ENCODE measurements around the gene DEUP1. TPM values are rescaled to one million over a fixed set of nuclear protein-coding genes. Genes with fewer than 3 reads are reported as not detected.
"Not testable (repeated sequence)": the region's sequence is repeated elsewhere in the genome, so short reads cannot be mapped to it uniquely, and the experiment has no call there.

The DEUP1 gene
- polyA plus RNA-seq, 2 donors, result not detected

DNA sequence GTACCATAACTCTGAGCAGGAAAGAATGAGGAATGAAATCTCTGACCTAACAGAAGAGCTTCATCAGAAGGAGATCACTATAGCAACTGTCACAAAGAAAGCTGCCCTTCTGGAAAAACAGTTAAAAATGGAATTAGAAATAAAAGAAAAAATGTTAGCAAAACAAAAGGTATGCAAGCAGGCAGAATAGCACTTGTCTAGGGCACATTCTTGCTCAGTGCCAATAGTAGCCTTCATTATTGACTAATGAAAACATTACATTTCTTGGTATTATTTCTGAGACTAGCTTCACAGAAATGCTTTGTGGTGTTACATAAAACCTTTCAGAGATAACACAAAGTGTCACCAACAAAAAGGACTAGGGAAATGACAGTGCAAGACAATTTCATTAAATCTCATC lies 63.9 kb downstream of the DEUP1 start:
- H3K36me3 ChIP-seq (ENCODE audit: control insufficient read depth in 2 of 2, insufficient read depth in 2 of 2, low read length in 1 of 2), result no peaks in the 10 kb centered on the region
- H3K4me1 ChIP-seq (ENCODE audit: control insufficient read depth in 2 of 2, insufficient read depth in 2 of 2, low read length in 1 of 2), result no peaks in the 10 kb centered on the region
- no peak overlapping the region for H3K4me3 ChIP-seq (ENCODE audit: low read depth in 1 of 2, low read length in 2 of 2)
- H3K27me3 ChIP-seq (ENCODE audit: control insufficient read depth in 1 of 2, insufficient read depth in 2 of 2, low read length in 2 of 2), result no peaks in the 10 kb centered on the region
- H3K9me3 ChIP-seq (ENCODE audit: control insufficient read depth in 2 of 2, insufficient read depth in 1 of 2, low read depth in 1 of 2, low read length in 1 of 2), result no peaks in the 10 kb centered on the region
- H3K27ac ChIP-seq (ENCODE audit: low read depth in 2 of 2, low read length in 1 of 2), result no peak overlapping the region

DNA sequence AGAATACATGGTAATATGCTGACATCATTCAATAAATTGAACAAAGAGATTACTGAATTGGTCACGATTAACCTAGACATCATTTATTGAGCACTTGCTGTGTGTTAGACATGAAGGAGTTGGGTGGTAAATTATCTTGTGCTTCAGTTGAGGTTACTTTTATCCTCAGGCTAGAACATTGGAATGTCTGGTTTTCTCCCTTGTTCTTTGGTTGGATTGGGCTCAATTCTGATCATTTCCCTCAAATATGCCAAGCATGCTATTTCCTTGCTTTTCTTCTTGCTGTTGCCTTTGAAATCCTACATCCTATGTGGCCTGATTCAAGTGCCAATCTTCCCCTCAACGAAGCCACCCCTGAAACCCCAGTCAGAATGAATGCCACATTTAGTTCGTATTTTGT lies 65.8 kb downstream of the DEUP1 start:
- no peak overlapping the region for H3K27ac ChIP-seq (ENCODE audit: low read depth in 2 of 2, low read length in 1 of 2)
- no peak overlapping the region for H3K4me3 ChIP-seq (ENCODE audit: low read depth in 1 of 2, low read length in 2 of 2)
- H3K36me3 ChIP-seq (ENCODE audit: control insufficient read depth in 2 of 2, insufficient read depth in 2 of 2, low read length in 1 of 2), result no peaks in the 10 kb centered on the region
- H3K9me3 ChIP-seq (ENCODE audit: control insufficient read depth in 2 of 2, insufficient read depth in 1 of 2, low read depth in 1 of 2, low read length in 1 of 2), result no peaks in the 10 kb centered on the region
- H3K4me1 ChIP-seq (ENCODE audit: control insufficient read depth in 2 of 2, insufficient read depth in 2 of 2, low read length in 1 of 2), result no peaks in the 10 kb centered on the region
- 63 to 73% methylated on average over 3 of the region's 3 CpGs for WGBS, 2 donors
- no peaks in the 10 kb centered on the region for H3K27me3 ChIP-seq (ENCODE audit: control insufficient read depth in 1 of 2, insufficient read depth in 2 of 2, low read length in 2 of 2)

DNA sequence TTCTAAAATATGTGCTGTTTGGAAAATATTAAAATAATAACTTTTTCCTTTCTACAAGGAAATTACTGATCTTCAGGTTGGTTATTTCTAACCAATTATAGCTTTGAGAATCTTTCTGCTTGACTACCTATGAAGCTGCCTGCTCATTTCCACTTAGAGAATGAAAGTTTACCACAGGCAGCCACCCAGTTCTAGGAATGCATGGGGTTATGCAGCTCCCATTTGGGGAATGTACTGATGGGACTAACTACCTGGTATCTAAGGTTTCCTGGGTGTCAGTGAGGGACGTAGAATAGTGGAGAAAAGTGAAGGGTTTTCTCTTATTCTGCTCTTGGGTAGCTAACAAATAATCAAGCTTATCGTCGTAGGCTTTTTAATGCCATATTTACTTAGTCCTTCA lies 73.4 kb downstream of the DEUP1 start:
- no peak overlapping the region for H3K4me3 ChIP-seq (ENCODE audit: low read depth in 1 of 2, low read length in 2 of 2)
- no peaks in the 10 kb centered on the region for H3K27me3 ChIP-seq (ENCODE audit: control insufficient read depth in 1 of 2, insufficient read depth in 2 of 2, low read length in 2 of 2)
- no peaks in the 10 kb centered on the region for H3K4me1 ChIP-seq (ENCODE audit: control insufficient read depth in 2 of 2, insufficient read depth in 2 of 2, low read length in 1 of 2)
- no peak overlapping the region for H3K27ac ChIP-seq (ENCODE audit: low read depth in 2 of 2, low read length in 1 of 2)
- 82 to 87% methylated on average over 3 of the region's 3 CpGs for WGBS, 2 donors
- H3K36me3 ChIP-seq (ENCODE audit: control insufficient read depth in 2 of 2, insufficient read depth in 2 of 2, low read length in 1 of 2), result no peaks in the 10 kb centered on the region
- H3K9me3 ChIP-seq (ENCODE audit: control insufficient read depth in 2 of 2, insufficient read depth in 1 of 2, low read depth in 1 of 2, low read length in 1 of 2), result no peaks in the 10 kb centered on the region

DNA sequence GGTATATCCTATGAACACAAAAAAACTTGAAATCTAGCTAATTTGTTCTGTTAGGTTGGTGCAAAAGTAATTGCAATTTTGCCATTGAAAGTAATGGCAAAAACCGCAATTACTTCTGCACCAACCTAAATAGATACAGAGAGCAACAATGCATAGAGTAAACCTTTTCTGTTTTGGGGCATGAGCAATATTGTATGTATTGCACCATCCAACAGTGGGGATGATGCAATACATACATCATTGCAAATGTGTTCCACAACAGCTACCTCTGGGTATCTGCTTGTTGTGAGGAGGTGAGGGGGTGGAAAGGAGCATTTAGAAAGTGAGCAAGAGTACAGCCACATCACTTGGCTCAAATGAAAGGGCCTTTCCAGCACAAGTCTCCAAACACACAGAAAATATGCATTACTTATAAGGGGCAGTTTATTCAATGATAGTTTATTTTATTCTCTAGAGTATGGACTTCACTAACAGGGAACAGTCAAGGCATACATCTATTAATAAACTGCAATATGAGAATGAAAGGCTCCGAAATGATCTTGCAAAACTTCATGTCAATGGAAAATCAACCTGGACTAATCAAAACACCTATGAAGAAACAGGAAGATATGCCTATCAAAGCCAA lies 77.3 kb downstream of the DEUP1 start:
- Histone ChIP-seq H3K9me3 (ENCODE audit: control insufficient read depth in 2 of 2, insufficient read depth in 1 of 2, low read depth in 1 of 2, low read length in 1 of 2) (no peaks in the 10 kb centered on the region), H3K4me1 (ENCODE audit: control insufficient read depth in 2 of 2, insufficient read depth in 2 of 2, low read length in 1 of 2) (no peaks in the 10 kb centered on the region), H3K4me3 (ENCODE audit: low read depth in 1 of 2, low read length in 2 of 2) (no peak overlapping the region), H3K27me3 (ENCODE audit: control insufficient read depth in 1 of 2, insufficient read depth in 2 of 2, low read length in 2 of 2) (no peaks in the 10 kb centered on the region), H3K36me3 (ENCODE audit: control insufficient read depth in 2 of 2, insufficient read depth in 2 of 2, low read length in 1 of 2) (no peaks in the 10 kb centered on the region), H3K27ac (ENCODE audit: low read depth in 2 of 2, low read length in 1 of 2) (no peak overlapping the region)
- WGBS, 2 donors, result 85 to 89% methylated on average over 2 of the region's 2 CpGs

DNA sequence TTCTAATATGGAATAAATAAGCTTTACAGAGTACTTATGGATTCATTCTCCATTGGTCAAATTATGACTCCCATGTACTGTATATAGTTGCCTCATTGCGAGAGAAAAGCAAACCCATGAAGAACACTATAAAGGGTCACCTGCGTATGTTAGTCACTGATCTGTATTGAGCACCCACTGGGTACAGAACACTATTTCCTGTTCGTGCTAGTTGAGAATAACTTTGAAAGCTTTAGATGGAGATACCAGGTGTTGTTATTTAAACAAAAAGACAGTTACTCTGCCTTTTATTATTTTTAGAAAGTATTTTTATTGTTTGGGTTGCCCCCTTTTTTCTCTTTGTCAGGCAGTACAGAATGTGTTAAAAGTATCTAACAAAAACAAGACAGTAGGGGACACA lies 79.9 kb downstream of the DEUP1 start:
- whole genome bisulfite sequencing, 2 donors, result 75 to 78% methylated on average over 3 of the region's 3 CpGs
- Histone ChIP-seq H3K36me3 (ENCODE audit: control insufficient read depth in 2 of 2, insufficient read depth in 2 of 2, low read length in 1 of 2) (no peaks in the 10 kb centered on the region), H3K27me3 (ENCODE audit: control insufficient read depth in 1 of 2, insufficient read depth in 2 of 2, low read length in 2 of 2) (no peaks in the 10 kb centered on the region), H3K4me3 (ENCODE audit: low read depth in 1 of 2, low read length in 2 of 2) (no peak overlapping the region), H3K27ac (ENCODE audit: low read depth in 2 of 2, low read length in 1 of 2) (no peak overlapping the region), H3K9me3 (ENCODE audit: control insufficient read depth in 2 of 2, insufficient read depth in 1 of 2, low read depth in 1 of 2, low read length in 1 of 2) (no peaks in the 10 kb centered on the region), H3K4me1 (ENCODE audit: control insufficient read depth in 2 of 2, insufficient read depth in 2 of 2, low read length in 1 of 2) (no peaks in the 10 kb centered on the region)

DNA sequence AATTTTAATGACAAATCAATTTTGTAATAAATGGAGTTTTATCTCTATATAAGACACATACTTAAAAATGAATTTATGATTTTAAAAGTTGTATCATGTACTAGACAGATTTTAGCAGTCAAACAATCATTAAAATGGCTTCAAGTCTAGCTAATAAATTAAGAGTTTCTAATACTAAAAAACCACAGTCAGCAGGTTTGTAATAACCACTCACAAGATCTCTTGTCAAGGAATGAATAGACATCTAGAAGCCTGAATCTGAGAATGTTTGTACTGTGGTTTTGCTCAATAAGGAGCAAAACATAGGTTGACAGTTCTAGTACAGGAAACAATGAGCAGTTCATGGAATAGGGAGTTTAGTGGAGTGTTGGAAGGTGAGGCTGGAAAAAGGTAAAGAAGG lies 81.2 kb downstream of the DEUP1 start:
- H3K9me3 ChIP-seq (ENCODE audit: control insufficient read depth in 2 of 2, insufficient read depth in 1 of 2, low read depth in 1 of 2, low read length in 1 of 2), result no peaks in the 10 kb centered on the region
- no peaks in the 10 kb centered on the region for H3K4me1 ChIP-seq (ENCODE audit: control insufficient read depth in 2 of 2, insufficient read depth in 2 of 2, low read length in 1 of 2)
- no peaks in the 10 kb centered on the region for H3K27me3 ChIP-seq (ENCODE audit: control insufficient read depth in 1 of 2, insufficient read depth in 2 of 2, low read length in 2 of 2)
- no peak overlapping the region for H3K4me3 ChIP-seq (ENCODE audit: low read depth in 1 of 2, low read length in 2 of 2)
- no peak overlapping the region for H3K27ac ChIP-seq (ENCODE audit: low read depth in 2 of 2, low read length in 1 of 2)
- H3K36me3 ChIP-seq (ENCODE audit: control insufficient read depth in 2 of 2, insufficient read depth in 2 of 2, low read length in 1 of 2), result no peaks in the 10 kb centered on the region

DNA sequence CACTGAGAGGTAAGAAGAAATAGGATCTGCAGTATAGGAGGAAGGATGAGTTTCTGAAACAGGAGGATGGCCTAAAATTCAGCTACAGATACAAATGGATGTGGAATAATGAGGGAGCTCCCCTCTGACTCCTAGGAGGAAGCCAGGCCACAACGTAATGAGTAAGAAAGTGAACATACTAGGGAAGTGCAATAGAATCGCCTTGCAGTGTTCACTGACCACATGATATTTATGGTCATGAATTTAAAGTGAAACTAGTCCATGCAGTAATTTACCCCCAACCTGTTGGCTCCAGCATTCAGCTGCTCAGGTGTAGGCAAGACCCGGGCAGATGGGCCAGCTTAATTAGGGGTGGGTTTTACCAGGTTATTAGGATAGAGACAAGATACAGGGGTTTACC lies 101.7 kb downstream of the DEUP1 start:
- H3K9me3 ChIP-seq (ENCODE audit: control insufficient read depth in 2 of 2, insufficient read depth in 1 of 2, low read depth in 1 of 2, low read length in 1 of 2), result no peaks in the 10 kb centered on the region
- H3K36me3 ChIP-seq (ENCODE audit: control insufficient read depth in 2 of 2, insufficient read depth in 2 of 2, low read length in 1 of 2), result no peaks in the 10 kb centered on the region
- 77 to 82% methylated on average over 3 of the region's 3 CpGs for WGBS, 2 donors
- no peak overlapping the region for H3K27ac ChIP-seq (ENCODE audit: low read depth in 2 of 2, low read length in 1 of 2)
- no peaks in the 10 kb centered on the region for H3K27me3 ChIP-seq (ENCODE audit: control insufficient read depth in 1 of 2, insufficient read depth in 2 of 2, low read length in 2 of 2)
- no peaks in the 10 kb centered on the region for H3K4me1 ChIP-seq (ENCODE audit: control insufficient read depth in 2 of 2, insufficient read depth in 2 of 2, low read length in 1 of 2)
- no peak overlapping the region for H3K4me3 ChIP-seq (ENCODE audit: low read depth in 1 of 2, low read length in 2 of 2)

DNA sequence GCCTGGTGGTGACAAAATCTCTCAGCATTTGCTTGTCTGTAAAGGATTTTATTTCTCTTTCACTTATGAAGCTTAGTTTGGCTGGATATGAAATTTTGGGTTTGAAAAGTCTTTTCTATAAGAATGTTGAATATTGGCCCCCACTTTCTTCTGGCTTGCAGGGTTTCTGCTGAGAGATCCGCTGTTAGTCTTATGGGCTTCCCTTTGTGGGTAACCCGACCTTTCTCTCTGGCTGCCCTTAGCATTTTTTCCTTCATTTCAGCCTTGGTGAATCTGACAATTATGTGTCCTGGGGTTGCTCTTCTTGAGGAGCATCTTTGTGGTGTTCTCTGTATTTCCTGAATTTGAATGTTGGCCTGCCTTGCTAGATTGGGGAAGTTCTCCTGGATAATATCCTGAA lies 112.7 kb downstream of the DEUP1 start:
- WGBS, 2 donors, result 80 to 96% methylated on average over 2 of the region's 2 CpGs
- not testable (repeated sequence) for H3K9me3 ChIP-seq (ENCODE audit: control insufficient read depth in 2 of 2, insufficient read depth in 1 of 2, low read depth in 1 of 2, low read length in 1 of 2)

DNA sequence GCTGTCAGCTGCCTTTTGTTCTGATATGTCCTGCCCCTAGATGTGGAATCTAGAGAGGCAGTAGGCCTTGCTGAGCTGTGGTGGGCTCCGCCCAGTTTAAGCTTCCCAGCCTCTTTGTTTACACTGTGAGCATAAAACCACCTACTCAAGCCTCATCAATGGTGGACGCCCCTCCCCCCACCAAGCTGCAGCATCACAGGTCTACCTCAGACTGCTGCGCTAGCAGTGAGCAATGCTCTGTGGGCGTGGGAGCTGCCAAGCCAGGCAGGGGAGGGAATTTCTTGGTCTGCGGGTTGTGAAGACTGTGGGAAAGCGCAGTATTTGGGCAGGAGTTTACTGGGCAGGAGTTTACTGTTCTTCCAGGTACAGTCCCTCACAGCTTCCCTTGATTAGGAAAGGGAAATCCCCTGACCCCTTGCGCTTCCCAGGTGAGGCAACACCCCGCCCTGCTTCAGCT lies 114.1 kb downstream of the DEUP1 start:
- Histone ChIP-seq H3K4me1 (ENCODE audit: control insufficient read depth in 2 of 2, insufficient read depth in 2 of 2, low read length in 1 of 2) (no peaks in the 10 kb centered on the region), H3K9me3 (ENCODE audit: control insufficient read depth in 2 of 2, insufficient read depth in 1 of 2, low read depth in 1 of 2, low read length in 1 of 2) (no peaks in the 10 kb centered on the region), H3K4me3 (ENCODE audit: low read depth in 1 of 2, low read length in 2 of 2) (no peak overlapping the region), H3K27ac (ENCODE audit: low read depth in 2 of 2, low read length in 1 of 2) (no peak overlapping the region), H3K27me3 (ENCODE audit: control insufficient read depth in 1 of 2, insufficient read depth in 2 of 2, low read length in 2 of 2) (no peaks in the 10 kb centered on the region), H3K36me3 (ENCODE audit: control insufficient read depth in 2 of 2, insufficient read depth in 2 of 2, low read length in 1 of 2) (no peaks in the 10 kb centered on the region)
- WGBS, 2 donors, result 62 to 64% methylated on average over 8 of the region's 8 CpGs

More for the DNA sequence above, 112.7 kb downstream of the DEUP1 start:
- H3K36me3 ChIP-seq (ENCODE audit: control insufficient read depth in 2 of 2, insufficient read depth in 2 of 2, low read length in 1 of 2); H3K4me3 ChIP-seq (ENCODE audit: low read depth in 1 of 2, low read length in 2 of 2); H3K27me3 ChIP-seq (ENCODE audit: control insufficient read depth in 1 of 2, insufficient read depth in 2 of 2, low read length in 2 of 2); H3K27ac ChIP-seq (ENCODE audit: low read depth in 2 of 2, low read length in 1 of 2); H3K4me1 ChIP-seq (ENCODE audit: control insufficient read depth in 2 of 2, insufficient read depth in 2 of 2, low read length in 1 of 2): not testable (repeated sequence)

DNA sequence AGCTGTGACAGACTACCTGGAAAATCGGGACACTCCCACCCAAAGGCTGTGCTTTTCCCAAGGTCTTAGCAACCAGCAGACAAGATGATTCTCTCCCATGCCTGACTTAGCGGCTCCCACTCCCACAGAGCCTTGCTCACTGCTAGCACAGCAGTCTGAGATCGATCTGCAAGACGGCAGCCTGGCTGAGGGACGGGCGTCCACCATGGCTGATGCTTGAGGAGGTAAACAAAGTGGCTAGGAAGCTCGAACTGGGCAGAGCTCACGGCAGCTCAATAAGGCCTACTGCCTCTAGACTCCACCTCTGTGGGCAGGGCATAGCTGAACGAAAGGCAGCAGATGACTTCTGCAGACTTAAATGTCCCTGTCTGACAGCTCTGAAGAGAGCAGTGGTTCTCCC lies 127.7 kb downstream of the DEUP1 start:
- Histone ChIP-seq H3K4me3 (ENCODE audit: low read depth in 1 of 2, low read length in 2 of 2) (no peak overlapping the region), H3K9me3 (ENCODE audit: control insufficient read depth in 2 of 2, insufficient read depth in 1 of 2, low read depth in 1 of 2, low read length in 1 of 2) (no peaks in the 10 kb centered on the region), H3K4me1 (ENCODE audit: control insufficient read depth in 2 of 2, insufficient read depth in 2 of 2, low read length in 1 of 2) (no peaks in the 10 kb centered on the region), H3K27ac (ENCODE audit: low read depth in 2 of 2, low read length in 1 of 2) (no peak overlapping the region), H3K36me3 (ENCODE audit: control insufficient read depth in 2 of 2, insufficient read depth in 2 of 2, low read length in 1 of 2) (no peaks in the 10 kb centered on the region), H3K27me3 (ENCODE audit: control insufficient read depth in 1 of 2, insufficient read depth in 2 of 2, low read length in 2 of 2) (no peaks in the 10 kb centered on the region)
- 86 to 91% methylated on average over 9 of the region's 9 CpGs for WGBS, 2 donors

Data from esophagus (tissue), 2 donors.